HG02759 (cell line): ENCODE results near the gene UROC1.

Experiments used
- ATAC-seq: cut with Tn5 transposase; IDR thresholded peaks from one replicate; pipeline ENCODE4 v1.9.1; 2021; ENCODE audit warnings: mild to moderate bottlenecking, moderate library complexity; ENCODE audit not compliant: unreplicated experiment

Gene UROC1

GRCh38 chr3:126446301-126446700 is 71.3 kb downstream of the UROC1 start:
- ATAC-seq, result no peak

- ATAC-seq, result no peak
Observed at GRCh38 chr3:126445506-126445905, 72.1 kb downstream of the UROC1 start.

GRCh38 chr3:126442856-126443242 is 74.7 kb downstream of the UROC1 start:
- no peak for ATAC-seq

GRCh38 chr3:126442094-126442855 is 75.3 kb downstream of the UROC1 start:
- no peak for ATAC-seq

- no peak for ATAC-seq
Observed at GRCh38 chr3:126441256-126441880, 76.2 kb downstream of the UROC1 start.

- no peak for ATAC-seq
Observed at GRCh38 chr3:126440709-126440995, 76.9 kb downstream of the UROC1 start.

GRCh38 chr3:126439968-126440708 is 77.4 kb downstream of the UROC1 start:
- no peak for ATAC-seq

- ATAC-seq, result no peak
Observed at GRCh38 chr3:126439346-126439967, 78.1 kb downstream of the UROC1 start.

- ATAC-seq, result no peak
Observed at GRCh38 chr3:126438746-126439145, 78.8 kb downstream of the UROC1 start.

- ATAC-seq, result no peak
Observed at GRCh38 chr3:126438186-126438585, 79.4 kb downstream of the UROC1 start.

GRCh38 chr3:126436826-126437717 is 80.5 kb downstream of the UROC1 start:
- no peak for ATAC-seq

- ATAC-seq, result no peak
Observed at GRCh38 chr3:126435456-126436315, 81.9 kb downstream of the UROC1 start.

- ATAC-seq, result no peak
Observed at GRCh38 chr3:126434931-126435411, 82.6 kb downstream of the UROC1 start.

- no peak for ATAC-seq
Observed at GRCh38 chr3:126434264-126434590, 83.3 kb downstream of the UROC1 start.

- ATAC-seq, result no peak
Observed at GRCh38 chr3:126433496-126434263, 83.9 kb downstream of the UROC1 start.

- ATAC-seq, result no peak
Observed at GRCh38 chr3:126433105-126433430, 84.5 kb downstream of the UROC1 start.

- ATAC-seq, result no peak
Observed at GRCh38 chr3:126432361-126433104, 85.0 kb downstream of the UROC1 start.
